OCI-LY7 (cell line): ENCODE measurements around the gene TAF1C. TPM values are rescaled to one million over a fixed set of nuclear protein-coding genes. Genes with fewer than 3 reads are reported as not detected.

Experiments used
- BruUV-seq: library from RNA; stranded (reverse); fragments of 400-500 nt; replicated peaks from 2 replicates; lab custom pipeline; 2021; lab: Mats Ljungman, UMichigan
- CTCF ChIA-PET: fragments of 300-600 bp; sonication (Branson Sonifier 250); formaldehyde crosslinking; loops from one replicate; lab custom pipeline; 2022; ENCODE audit warnings: antibody characterized with exemption; ENCODE audit not compliant: unreplicated experiment; lab: Charles Lee
- POLR2A ChIA-PET: fragments of 300-600 bp; sonication (Branson Sonifier 250); formaldehyde crosslinking; loops from one replicate; lab custom pipeline; 2022; ENCODE audit warnings: antibody characterized with exemption; lab: Charles Lee
- DNase-seq: peaks from one replicate; pipeline ENCODE4 v3.0.0-alpha.2; 2015; ENCODE audit warnings: low spot score
- H2AFZ ChIP-seq: fragments of 200-600 bp; sonication (generic), shearing (Covaris generic); 2 replicates; pipeline ENCODE4 v1.6.1; 2014; ENCODE audit warnings: mild to moderate bottlenecking, antibody characterized with exemption, low read length, moderate library complexity
- H3K27ac ChIP-seq: fragments of 200-600 bp; sonication (generic); 2 replicates; pipeline ENCODE4 v1.5.1; 2014; ENCODE audit warnings: mixed run types, low read depth, mild to moderate bottlenecking, moderate library complexity, low read length, inconsistent platforms; ENCODE audit not compliant: poor library complexity, severe bottlenecking
- H3K36me3 ChIP-seq: fragments of 200-600 bp; sonication (generic); 2 replicates; pipeline ENCODE4 v1.6.1; 2014; ENCODE audit warnings: mild to moderate bottlenecking, antibody characterized with exemption, low read length, moderate library complexity, mixed read lengths; ENCODE audit not compliant: insufficient read depth
- H3K4me1 ChIP-seq: fragments of 200-600 bp; sonication (generic); 2 replicates; pipeline ENCODE4 v1.5.1; 2014; ENCODE audit warnings: mild to moderate bottlenecking, low read length; ENCODE audit not compliant: insufficient read depth, poor library complexity, severe bottlenecking
- H3K4me2 ChIP-seq: fragments of 200-600 bp; sonication (generic); 2 replicates; pipeline ENCODE4 v1.6.1; 2014; ENCODE audit warnings: mild to moderate bottlenecking, low read length
- H3K4me3 ChIP-seq: fragments of 200-600 bp; sonication (generic); 2 replicates; pipeline ENCODE4 v1.5.1; 2014; ENCODE audit warnings: mild to moderate bottlenecking, low read depth, low read length; ENCODE audit not compliant: poor library complexity, severe bottlenecking
- H3K79me2 ChIP-seq: fragments of 200-600 bp; sonication (generic); 2 replicates; pipeline ENCODE4 v1.6.1; 2016; ENCODE audit warnings: low read depth, mild to moderate bottlenecking, low read length, moderate library complexity, mixed read lengths; ENCODE audit not compliant: insufficient read depth
- H3K9me2 ChIP-seq: fragments of 200-600 bp; sonication (generic); 2 replicates; pipeline ENCODE4 v1.6.1; 2016; ENCODE audit warnings: mild to moderate bottlenecking, low read length, mixed read lengths; ENCODE audit not compliant: insufficient read depth
- H3K9me3 ChIP-seq: fragments of 200-600 bp; sonication (generic); 2 replicates; pipeline ENCODE4 v1.6.1; 2014; ENCODE audit warnings: mild to moderate bottlenecking, mixed run types, low read length, mixed read lengths
- H4K20me1 ChIP-seq: fragments of 200-600 bp; sonication (generic); 2 replicates; pipeline ENCODE4 v1.6.1; 2014; ENCODE audit warnings: mild to moderate bottlenecking, antibody characterized with exemption, low read length, moderate library complexity, mixed read lengths; ENCODE audit not compliant: insufficient read depth
- EZH2phosphoT487 ChIP-seq: fragments of 200-600 bp; sonication (generic); IDR thresholded peaks from 2 replicates; pipeline ENCODE4 v1.6.1; 2018; ENCODE audit warnings: low read depth, borderline replicate concordance, mild to moderate bottlenecking, mixed run types, antibody characterized with exemption, low read length, moderate library complexity, mixed read lengths
- intact Hi-C: fragments of 100-400 bp; cut with micrococcal nuclease; formaldehyde crosslinking; loops from one replicate; pipeline ENCODE4 v1.10.0; 2022; ENCODE audit not compliant: unreplicated experiment
- total RNA-seq, 2 experiments: library from RNA; depleted of rRNA in 1 of 2; stranded (reverse); fragments of >200 nt in 1 of 2; shearing (Covaris generic) in 1 of 2; gene quantifications; 2 replicates each; pipeline ENCODE4 v1.2.3, GENCODE V29; 2014 to 2022
- TF ChIP-seq, protein P1 (sequence below): fragments of 200-600 bp; sonication (generic); conservative IDR thresholded peaks from 2 replicates; pipeline ENCODE4 v1.5.1; 2014; ENCODE audit warnings: mild to moderate bottlenecking, antibody characterized with exemption, low read length, moderate library complexity, mixed read lengths

TAF1C gene
- total RNA-seq, 2 experiments from 2014 or later, result 64.6 to 66.1 TPM

DNA sequence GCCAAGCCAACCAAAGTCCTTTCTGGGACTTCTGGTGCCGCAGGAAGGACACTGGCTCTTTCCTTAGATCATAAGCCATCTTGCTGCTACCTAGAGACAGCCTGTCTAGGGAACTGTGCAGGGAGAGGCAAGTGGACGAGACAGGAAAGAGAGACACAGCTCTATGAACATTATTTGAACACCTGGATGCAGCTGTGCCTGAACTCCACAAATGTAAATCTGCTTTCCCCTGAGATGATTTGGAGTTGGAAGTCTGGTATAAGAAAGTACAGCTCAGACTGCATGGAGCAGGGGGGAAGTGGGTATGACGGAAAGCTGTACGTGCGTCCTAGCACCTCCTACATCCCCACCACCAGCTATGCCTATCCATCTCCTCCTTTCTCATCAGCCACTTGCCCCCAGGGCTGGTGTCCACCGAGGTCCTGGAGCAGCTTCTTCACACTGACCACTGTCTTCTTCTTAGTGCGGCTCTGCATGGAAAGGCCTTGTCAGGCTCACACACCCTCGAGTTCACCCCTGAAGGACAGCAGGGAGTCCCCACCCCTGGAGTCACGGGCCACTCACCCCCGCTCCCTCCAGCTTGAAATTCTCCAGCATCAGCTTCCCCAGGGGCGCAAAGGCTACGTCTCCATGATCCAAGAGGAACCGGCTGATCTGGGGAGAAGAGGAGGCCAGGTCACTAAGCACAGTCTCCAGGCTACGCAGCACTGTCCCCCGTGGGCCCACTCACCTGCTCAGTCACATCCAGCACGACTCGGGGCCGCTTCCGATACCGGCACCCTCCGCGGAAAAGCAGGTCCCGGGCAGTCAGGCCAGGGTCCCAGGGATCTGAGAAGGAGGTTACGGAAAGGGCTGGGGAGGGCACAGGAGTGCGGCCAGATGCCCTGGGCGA lies 3.9 kb downstream of the TAF1C start:
- ChIA-PET POLR2A (no interaction called here), CTCF (no interaction called here)
- intact Hi-C loops, result no loop called here

GRCh38 chr16:84182104-84182503 lies 4.8 kb downstream of the TAF1C start:
- BruUV-seq, result no TSS peak
- Histone ChIP-seq H4K20me1 (no peaks in the 10 kb centered on the region; the same call in 1 of the 2 replicates), H3K9me2 (no peaks in the 10 kb centered on the region), H2AFZ (no peak overlapping the region), H3K4me3 (no peak overlapping the region), H3K9me3 (no peaks in the 10 kb centered on the region), H3K27ac (no peak overlapping the region), H3K4me1 (peaks cover 9% of the 10 kb centered on the region), H3K79me2 (peaks cover 21% of the 10 kb centered on the region; the same call in 1 of the 2 replicates), H3K4me2 (no peak overlapping the region), H3K36me3 (peaks cover 60% of the 10 kb centered on the region)
- CTCF ChIA-PET, result no interaction called here
- TF ChIP-seq, protein P1, sequence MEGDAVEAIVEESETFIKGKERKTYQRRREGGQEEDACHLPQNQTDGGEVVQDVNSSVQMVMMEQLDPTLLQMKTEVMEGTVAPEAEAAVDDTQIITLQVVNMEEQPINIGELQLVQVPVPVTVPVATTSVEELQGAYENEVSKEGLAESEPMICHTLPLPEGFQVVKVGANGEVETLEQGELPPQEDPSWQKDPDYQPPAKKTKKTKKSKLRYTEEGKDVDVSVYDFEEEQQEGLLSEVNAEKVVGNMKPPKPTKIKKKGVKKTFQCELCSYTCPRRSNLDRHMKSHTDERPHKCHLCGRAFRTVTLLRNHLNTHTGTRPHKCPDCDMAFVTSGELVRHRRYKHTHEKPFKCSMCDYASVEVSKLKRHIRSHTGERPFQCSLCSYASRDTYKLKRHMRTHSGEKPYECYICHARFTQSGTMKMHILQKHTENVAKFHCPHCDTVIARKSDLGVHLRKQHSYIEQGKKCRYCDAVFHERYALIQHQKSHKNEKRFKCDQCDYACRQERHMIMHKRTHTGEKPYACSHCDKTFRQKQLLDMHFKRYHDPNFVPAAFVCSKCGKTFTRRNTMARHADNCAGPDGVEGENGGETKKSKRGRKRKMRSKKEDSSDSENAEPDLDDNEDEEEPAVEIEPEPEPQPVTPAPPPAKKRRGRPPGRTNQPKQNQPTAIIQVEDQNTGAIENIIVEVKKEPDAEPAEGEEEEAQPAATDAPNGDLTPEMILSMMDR, result no peak
- intact Hi-C loops, result no loop called here
- POLR2A ChIA-PET, result interaction anchor here (0.6 kb wide), 1 partner anchor 60 kb away, joined by 3 read pairs; no protein-coding TSS in a partner anchor
- no peak for DNase-seq

More for the DNA sequence above, 3.9 kb downstream of the TAF1C start:
- no TSS peak for BruUV-seq
- TF ChIP-seq, protein P1, result no peak
- TF ChIP-seq EZH2phosphoT487, result no peak
- no peaks in the 10 kb centered on the region; the same call in 1 of the 2 replicates for H4K20me1 ChIP-seq
- no peak overlapping the region for H3K27ac ChIP-seq
- no peak overlapping the region for H3K4me2 ChIP-seq
- no peak overlapping the region for H3K4me3 ChIP-seq
- DNase-seq, result no peak
- peaks cover 56% of the 10 kb centered on the region for H3K36me3 ChIP-seq
- no peak overlapping the region for H2AFZ ChIP-seq
- H3K4me1 ChIP-seq, result peaks cover 9% of the 10 kb centered on the region
- H3K79me2 ChIP-seq, result peaks cover 21% of the 10 kb centered on the region; the same call in 1 of the 2 replicates
- H3K9me2 ChIP-seq, result no peaks in the 10 kb centered on the region
- H3K9me3 ChIP-seq, result no peaks in the 10 kb centered on the region
